ENCODE data around the gene MSN. TPM values are rescaled to one million over a fixed set of nuclear protein-coding genes. Genes with fewer than 3 reads are reported as not detected.

Gene MSN
- polyA plus RNA-seq, 1 donor (not counting 4 experiments of a cell fraction or from before 2014, with no cell fraction given): 421 TPM

DNA sequence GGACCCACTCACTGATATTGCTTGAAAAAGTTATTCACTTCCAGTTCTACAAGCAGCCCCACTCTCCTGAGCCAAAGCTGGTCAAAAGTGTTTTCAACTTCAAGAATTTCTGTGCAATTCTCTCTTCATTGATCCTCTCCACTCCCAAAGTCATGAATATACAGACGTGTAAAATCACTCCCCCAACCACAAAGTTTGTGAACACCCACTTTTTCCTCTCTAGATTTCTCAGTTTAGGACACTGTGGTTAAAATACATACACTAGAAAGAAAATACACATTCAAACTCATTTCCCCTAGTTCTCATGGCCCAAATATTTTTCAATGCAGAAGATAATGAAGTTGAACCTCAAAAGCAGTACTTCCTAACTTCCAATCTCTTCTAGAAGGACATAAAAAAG lies 116.3 kb downstream of the MSN start:
- Histone ChIP-seq H4K20me1 (ENCODE audit: control insufficient read depth, extremely low read depth, insufficient read depth, low read length) (no peaks in the 10 kb centered on the region), H3K9me1 (ENCODE audit: control insufficient read depth, extremely low read depth, insufficient read depth, low read length) (no peaks in the 10 kb centered on the region), H3K4me2 (ENCODE audit: control insufficient read depth, extremely low read depth, insufficient read depth, low read depth, low read length) (no peak overlapping the region), H3K4me1 (ENCODE audit: control insufficient read depth, extremely low read depth, insufficient read depth, low read length) (no peaks in the 10 kb centered on the region), H3K4me3 (ENCODE audit: control insufficient read depth in 2 of 3, extremely low read depth in 1 of 3, insufficient read depth in 2 of 3, low read depth in 1 of 3, low read length in 3 of 3) (no peak overlapping the region), H3K79me2 (ENCODE audit: control insufficient read depth, insufficient read depth, low read length) (no peaks in the 10 kb centered on the region), H3K9ac (ENCODE audit: control insufficient read depth, extremely low read depth, insufficient read depth, low read length) (no peak overlapping the region), H2AFZ (ENCODE audit: control insufficient read depth, low read length) (no peak overlapping the region), H3K27me3 (ENCODE audit: control insufficient read depth, extremely low read depth, insufficient read depth, low read length) (no peaks in the 10 kb centered on the region), H3K9me3 (ENCODE audit: control insufficient read depth, low read depth, low read length) (no peaks in the 10 kb centered on the region), H3K36me3 (ENCODE audit: control insufficient read depth in 2 of 2, extremely low read depth in 1 of 2, insufficient read depth in 2 of 2, low read length in 2 of 2) (no peaks in the 10 kb centered on the region), H3K27ac (ENCODE audit: control insufficient read depth, insufficient read depth, low read length) (no peak overlapping the region)
- TF ChIP-seq EZH2 (IDR thresholded peaks at IDR 0.05; ENCODE audit: low read length): no peak
- TF ChIP-seq, protein P1, sequence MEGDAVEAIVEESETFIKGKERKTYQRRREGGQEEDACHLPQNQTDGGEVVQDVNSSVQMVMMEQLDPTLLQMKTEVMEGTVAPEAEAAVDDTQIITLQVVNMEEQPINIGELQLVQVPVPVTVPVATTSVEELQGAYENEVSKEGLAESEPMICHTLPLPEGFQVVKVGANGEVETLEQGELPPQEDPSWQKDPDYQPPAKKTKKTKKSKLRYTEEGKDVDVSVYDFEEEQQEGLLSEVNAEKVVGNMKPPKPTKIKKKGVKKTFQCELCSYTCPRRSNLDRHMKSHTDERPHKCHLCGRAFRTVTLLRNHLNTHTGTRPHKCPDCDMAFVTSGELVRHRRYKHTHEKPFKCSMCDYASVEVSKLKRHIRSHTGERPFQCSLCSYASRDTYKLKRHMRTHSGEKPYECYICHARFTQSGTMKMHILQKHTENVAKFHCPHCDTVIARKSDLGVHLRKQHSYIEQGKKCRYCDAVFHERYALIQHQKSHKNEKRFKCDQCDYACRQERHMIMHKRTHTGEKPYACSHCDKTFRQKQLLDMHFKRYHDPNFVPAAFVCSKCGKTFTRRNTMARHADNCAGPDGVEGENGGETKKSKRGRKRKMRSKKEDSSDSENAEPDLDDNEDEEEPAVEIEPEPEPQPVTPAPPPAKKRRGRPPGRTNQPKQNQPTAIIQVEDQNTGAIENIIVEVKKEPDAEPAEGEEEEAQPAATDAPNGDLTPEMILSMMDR (optimal IDR thresholded peaks at IDR 0.05 in 1 of 3, IDR thresholded peaks at IDR 0.05 in 1 of 3, conservative IDR thresholded peaks at IDR 0.05 in 1 of 3; ENCODE audit: extremely low read depth in 1 of 3, insufficient read depth in 2 of 3, low read length in 3 of 3): no peak
- DNase-seq (ENCODE audit: low read depth, low spot score) (no peak), FAIRE-seq (no peak)
- dilution Hi-C loops (cut with MboI; ENCODE audit: extremely low pct_ligation_motif_present, low sequenced_read_pairs): no loop called here

Other genes starting within 250 kb of the MSN start
- 40.4 to 44.8 TPM (median 41.1 TPM) in 3 replicates for gene LAS1L, start 132.9 kb upstream of the MSN start, polyA plus RNA-seq

All from keratinocyte (primary cell).